CD1c-positive myeloid dendritic cell (primary cell): ENCODE data around the gene LIFR.

Source experiments
- DNase-seq: peaks from one replicate; pipeline ENCODE4 v3.0.0-alpha.2; 2016; ENCODE audit errors: extremely low spot score

LIFR gene

GRCh38 chr5:38467353-38468040, 88.9 kb downstream of the LIFR start:
- no peak for DNase-seq

- DNase-seq, result no peak
These were observed 89.8 kb downstream of the LIFR start for GRCh38 chr5:38466424-38467189.

GRCh38 chr5:38465702-38466423, 90.6 kb downstream of the LIFR start:
- DNase-seq, result no peak

GRCh38 chr5:38465061-38465460, 91.4 kb downstream of the LIFR start:
- DNase-seq, result no peak

GRCh38 chr5:38463634-38464521, 92.6 kb downstream of the LIFR start:
- DNase-seq, result no peak

GRCh38 chr5:38462976-38463633, 93.3 kb downstream of the LIFR start:
- no peak for DNase-seq

GRCh38 chr5:38458174-38458573, 98.3 kb downstream of the LIFR start:
- DNase-seq, result no peak

- no peak for DNase-seq
These were observed 99.6 kb downstream of the LIFR start for GRCh38 chr5:38456657-38457399.

GRCh38 chr5:38455796-38456330, 100.6 kb downstream of the LIFR start:
- no peak for DNase-seq

- DNase-seq, result no peak
These were observed 102.5 kb downstream of the LIFR start for GRCh38 chr5:38453921-38454320.

- DNase-seq, result peak; percentile 83
These were observed 102.9 kb downstream of the LIFR start for GRCh38 chr5:38453506-38453905.

GRCh38 chr5:38452201-38452600, 104.2 kb downstream of the LIFR start:
- no peak for DNase-seq

- DNase-seq, result no peak
These were observed 105.2 kb downstream of the LIFR start for GRCh38 chr5:38451074-38451725.

GRCh38 chr5:38450627-38451026, 105.8 kb downstream of the LIFR start:
- no peak for DNase-seq

GRCh38 chr5:38448568-38449350, 107.7 kb downstream of the LIFR start:
- no peak for DNase-seq

- no peak for DNase-seq
These were observed 108.7 kb downstream of the LIFR start for GRCh38 chr5:38447786-38448185.

- DNase-seq, result no peak
These were observed 109.4 kb downstream of the LIFR start for GRCh38 chr5:38447056-38447455.

GRCh38 chr5:38446029-38446522, 110.4 kb downstream of the LIFR start:
- no peak for DNase-seq
